Activated CD4-positive, alpha-beta T cell treated with anti-CD3 and anti-CD28 coated beads, Interleukin-2, amount 50 U/mL, for 48 hours (primary cell): ENCODE measurements around the gene LY6G6F.
"Not testable (repeated sequence)": the region's sequence is repeated elsewhere in the genome, so short reads cannot be mapped to it uniquely, and the experiment has no call there.

Experiments used
- DNase-seq, 2 experiments: peaks; one replicate each; pipeline ENCODE4 v3.0.0-alpha.2; 2020

LY6G6F gene

DNA sequence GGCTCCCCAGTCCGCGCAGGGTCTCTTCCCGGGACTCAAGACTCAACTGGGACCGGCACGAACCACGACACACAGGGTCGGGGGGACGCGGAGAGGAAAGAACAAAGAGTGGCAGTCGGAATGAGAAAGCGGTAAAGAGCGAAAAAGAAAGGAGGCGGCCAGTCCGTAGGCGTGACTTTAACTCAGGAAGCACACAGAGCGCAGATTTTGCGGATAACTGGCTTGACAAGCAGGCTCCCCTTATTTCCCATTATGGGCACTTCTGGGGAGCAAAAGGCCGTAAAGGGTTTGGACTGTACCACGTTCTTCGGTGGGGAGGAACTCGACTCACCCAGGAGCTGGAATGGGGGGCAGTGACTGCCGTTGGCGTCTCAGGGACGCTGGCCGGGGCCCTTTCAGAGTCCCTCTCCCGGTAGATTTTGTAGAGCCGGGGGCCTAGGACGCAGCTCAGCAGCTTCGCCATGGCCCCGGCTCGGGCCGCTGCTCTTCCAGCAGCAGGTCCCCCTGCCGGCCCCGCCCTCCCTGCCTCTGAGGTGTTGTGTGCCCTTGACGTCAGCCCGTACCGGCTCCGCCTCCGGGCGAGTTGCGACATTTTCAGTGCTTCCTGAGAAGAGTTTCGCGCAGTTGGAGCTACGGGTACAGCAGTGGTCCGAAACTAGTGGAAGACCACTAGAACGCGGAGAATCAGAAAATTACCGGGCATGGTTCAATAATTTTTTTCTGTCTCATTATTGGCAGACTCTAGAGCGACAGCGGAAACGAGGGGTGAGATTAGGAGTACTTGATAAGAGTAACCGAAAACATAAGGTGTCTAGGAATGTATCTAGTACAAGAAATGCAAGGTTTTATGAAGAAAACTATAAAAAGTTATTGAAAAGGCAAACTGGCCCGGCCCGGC lies 3.6 kb upstream of the LY6G6F start, which contains the start of gene ABHD16A:
TSS of gene ABHD16A (minus strand) at position 506 of the 898 bp plus-strand sequence. CDS start at position 463, 43 bp downstream.
- peak; percentile 98 to 99 for DNase-seq

DNA sequence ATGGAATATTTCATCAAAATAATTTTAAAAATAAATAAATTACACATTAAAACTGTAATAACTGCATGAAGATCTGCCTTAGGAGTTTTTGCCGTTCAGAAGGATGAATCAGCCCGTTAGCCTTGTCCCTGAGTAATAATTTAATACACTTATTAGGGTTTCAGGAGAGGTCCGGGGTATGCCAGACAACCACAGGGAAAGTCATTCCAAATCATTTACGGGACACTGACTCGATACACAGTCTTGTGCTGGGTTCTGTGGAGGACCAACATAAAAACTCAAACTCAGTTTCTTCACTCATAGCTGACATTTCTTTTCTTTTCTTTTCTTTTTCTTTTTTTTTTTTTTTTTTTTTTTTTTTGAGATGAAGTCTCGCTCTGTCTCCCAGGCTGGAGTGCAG lies 735 bp upstream of the LY6G6F start:
- no peak for DNase-seq

DNA sequence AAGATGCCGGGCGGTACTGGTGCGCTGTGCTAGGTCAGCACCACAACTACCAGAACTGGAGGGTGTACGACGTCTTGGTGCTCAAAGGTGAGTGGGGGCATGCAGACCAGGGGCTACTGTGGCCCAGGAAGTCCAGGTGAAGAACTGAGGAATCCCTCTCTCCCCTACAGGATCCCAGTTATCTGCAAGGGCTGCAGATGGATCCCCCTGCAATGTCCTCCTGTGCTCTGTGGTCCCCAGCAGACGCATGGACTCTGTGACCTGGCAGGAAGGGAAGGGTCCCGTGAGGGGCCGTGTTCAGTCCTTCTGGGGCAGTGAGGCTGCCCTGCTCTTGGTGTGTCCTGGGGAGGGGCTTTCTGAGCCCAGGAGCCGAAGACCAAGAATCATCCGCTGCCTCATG lies 1.0 kb downstream of the LY6G6F start:
- no peak for DNase-seq

DNA sequence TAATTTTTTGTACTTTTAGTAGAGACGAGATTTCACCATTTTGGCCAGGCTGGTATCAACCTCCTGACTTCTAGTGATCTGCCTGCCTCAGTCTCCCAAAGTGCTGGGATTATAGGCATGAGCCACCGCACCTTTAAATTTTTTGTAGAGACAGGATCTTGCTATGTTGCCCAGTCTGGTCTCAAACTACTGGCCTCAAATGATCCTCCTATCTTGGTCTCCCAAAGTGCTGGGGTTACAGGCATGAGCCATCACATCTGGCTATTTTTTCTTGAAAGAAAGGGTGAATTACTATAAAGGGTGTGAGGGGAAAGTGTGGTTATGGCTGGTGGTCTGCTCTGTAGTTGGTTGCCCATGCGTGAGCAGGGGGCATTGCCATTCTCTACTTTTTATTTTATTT lies 1.6 kb downstream of the LY6G6F start:
- no peak for DNase-seq

DNA sequence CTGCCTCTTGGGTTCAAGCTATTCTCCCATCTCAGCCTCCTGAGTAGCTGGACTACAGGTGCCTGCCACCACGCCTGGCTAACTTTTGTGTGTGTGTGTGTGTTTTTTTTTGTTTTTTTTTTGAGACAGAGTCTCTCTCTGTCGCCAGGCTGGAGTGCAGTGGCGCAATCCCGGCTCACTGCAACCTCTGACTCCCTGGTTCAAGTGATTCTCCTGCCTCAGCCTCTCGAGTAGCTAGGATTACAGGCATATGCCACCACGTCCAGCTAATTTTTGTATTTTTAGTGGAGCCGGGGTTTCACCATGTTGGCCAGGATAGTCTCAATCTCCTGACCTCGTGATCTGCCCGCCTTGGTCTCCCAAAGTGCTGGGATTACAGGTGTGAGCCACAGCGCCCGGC lies 2.5 kb downstream of the LY6G6F start:
- not testable (repeated sequence) for DNase-seq

DNA sequence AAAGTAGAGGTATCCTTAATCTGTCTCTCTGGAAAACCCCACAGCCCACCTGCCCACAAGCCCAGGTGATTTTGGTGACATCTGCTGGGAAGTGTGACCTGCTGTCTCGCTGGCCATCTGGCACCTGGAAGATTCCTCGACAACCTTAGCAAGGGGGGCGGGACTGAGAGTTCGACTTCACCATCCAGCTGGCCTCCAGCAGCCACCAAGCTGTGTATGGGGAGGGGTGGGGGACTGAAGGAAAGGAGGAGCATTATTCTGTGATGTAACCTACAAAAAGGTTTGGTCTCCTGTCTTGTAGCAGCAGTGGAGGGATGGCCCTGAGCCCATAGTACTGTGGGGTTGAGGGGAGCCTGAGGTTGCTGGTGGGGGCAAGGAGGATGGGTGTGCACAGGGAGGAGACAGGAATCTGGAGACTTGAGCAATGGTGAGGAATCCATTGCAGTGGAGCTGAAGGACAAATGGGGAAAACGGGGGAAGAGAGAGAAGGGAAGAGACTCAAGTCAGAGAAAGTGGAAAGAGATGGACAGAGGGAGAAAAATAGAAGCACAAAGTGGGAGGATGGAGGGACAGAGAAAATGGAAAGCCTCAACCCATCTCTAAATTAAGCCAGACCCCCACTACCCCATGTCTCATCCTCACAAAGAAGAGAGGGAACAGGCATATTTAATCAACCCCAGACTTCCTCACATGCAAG lies 4.0 kb downstream of the LY6G6F start:
- DNase-seq = no peak

DNA sequence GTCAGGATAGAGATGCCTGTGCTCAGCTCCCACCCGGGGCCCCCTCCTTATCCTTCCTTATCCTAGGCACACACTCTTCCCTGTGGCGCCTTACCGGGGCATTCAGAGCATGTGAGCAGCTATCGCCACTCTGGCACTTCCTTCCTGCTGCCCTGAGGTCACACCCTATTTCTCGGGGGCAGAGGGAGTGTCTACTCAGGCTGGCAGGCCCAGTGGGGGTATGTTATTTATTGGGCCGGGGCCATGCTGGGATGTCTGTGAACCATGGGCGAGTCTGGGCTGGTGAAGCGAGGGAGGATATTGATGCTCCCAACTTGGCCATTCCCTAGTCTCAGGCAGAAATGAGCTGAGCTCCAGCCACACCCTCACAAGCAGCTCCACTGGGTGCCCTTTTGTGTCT lies 4.6 kb downstream of the LY6G6F start:
- no peak for DNase-seq

DNA sequence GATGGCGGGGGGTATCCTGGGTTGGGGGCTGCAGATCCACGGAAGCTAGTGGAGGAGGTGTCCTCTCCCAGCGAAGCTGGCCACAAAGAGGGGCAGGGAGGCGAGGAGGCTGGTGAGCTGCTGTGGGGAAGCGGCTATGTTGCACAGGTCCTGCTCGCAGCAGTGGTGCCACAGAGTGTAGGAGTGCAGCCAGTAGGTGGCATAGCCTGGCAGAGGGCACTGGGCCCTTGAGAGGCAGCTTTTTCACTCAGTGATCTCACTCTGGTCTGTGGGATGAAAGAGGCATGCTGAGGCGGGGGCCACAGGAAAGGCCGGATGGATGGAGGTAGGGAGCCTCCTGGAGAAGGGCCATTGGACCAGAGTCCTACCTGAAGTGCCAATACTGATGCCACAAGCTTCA lies 5.6 kb downstream of the LY6G6F start:
- no peak for DNase-seq

DNA sequence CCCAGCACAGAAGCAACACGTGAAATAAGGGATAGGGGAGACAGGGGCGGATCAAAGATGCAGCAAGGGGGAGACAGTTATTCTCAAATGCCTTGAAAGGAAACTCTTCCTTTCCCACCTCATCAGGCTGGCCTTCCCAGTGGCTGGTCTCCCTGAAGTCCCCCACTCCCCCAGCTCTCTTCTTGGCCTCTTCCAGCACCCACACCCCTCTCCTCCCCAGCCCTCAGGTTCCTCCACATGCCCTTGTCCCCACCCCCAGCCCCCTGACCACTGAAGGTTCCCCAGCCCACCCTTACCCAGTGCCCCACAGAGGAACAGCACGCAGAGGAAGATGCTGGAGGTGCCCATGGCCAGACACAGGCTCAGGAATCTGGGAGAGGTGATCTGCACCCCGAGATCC lies 6.8 kb downstream of the LY6G6F start:
- no peak for DNase-seq

DNA sequence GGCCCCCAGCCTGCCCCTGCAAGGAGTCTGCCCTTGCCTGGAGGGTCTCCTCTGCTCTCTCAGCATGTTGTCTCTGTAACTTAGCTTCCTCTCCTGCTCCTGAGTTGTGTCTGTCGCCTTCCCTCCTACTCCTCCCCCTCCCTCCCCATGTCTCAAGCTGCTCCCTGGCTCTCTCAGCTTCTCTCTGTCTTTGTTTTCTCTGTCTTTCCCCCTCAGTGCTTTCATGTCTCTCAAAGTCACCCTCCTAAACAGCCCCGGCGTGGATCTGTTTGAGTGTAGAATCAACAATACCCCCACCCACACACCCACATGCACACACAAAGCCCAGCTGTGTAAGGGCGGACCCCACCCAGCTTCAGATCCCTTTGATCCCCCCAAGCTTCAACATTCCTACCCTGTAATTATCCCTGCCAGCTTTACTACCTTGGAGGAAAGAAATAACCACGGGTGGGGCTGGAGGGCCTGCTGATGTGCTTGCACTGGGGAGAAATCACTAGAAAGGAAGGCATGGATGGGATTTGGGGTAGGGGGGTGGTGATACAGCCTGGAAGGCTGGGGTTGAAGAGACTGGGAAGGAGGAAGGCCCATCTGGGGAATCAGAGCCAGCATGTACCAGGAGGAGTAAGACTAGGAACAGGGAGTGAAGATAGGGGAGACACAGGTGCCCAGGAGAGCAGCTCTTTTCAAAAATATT lies 7.5 kb downstream of the LY6G6F start:
- no peak for DNase-seq

DNA sequence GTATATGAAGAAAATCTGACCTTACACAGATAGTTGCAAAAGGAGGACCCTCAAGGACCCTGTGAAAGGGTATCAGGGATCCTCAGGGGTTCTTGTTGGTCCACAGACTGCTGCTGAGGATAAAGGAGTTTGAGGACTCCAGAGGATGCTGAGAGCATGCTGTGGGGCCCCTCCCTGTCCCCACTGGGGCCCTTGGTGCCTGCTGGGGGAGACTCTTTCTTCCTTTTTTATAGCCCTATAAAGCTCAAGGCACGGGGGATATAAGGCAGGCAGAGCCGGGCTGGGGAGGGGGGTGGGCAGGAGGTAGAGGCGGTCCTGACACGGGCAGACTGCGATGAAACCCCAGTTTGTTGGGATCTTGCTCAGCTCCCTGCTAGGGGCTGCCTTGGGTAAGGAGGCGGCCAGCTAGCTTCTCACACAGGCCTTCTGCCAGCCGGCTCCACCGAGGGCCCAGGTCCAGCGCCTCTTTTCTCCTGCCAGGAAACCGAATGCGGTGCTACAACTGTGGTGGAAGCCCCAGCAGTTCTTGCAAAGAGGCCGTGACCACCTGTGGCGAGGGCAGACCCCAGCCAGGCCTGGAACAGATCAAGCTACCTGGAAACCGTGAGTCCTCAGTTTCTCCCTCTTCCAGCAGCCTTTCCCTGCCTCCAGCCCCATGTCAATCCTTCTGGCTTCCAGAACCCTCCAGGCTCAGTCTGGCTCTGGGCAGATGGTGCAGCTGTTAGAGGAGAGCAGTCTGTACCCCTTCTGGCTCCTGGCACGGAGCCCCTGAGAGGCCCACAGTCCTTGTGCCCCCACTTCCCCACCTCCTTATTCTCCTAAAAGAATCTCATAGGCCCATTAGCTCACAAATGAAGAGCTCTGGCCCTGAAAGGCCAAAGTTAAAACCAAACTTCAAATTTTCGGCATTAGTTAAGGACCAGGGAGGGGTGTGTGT lies 8.6 kb downstream of the LY6G6F start, which contains the start of gene LY6G6D:
TSS of gene LY6G6D (plus strand) at position 327 of the 937 bp plus-strand sequence. CDS start at position 335, 8 bp downstream.
- no peak for DNase-seq

DNA sequence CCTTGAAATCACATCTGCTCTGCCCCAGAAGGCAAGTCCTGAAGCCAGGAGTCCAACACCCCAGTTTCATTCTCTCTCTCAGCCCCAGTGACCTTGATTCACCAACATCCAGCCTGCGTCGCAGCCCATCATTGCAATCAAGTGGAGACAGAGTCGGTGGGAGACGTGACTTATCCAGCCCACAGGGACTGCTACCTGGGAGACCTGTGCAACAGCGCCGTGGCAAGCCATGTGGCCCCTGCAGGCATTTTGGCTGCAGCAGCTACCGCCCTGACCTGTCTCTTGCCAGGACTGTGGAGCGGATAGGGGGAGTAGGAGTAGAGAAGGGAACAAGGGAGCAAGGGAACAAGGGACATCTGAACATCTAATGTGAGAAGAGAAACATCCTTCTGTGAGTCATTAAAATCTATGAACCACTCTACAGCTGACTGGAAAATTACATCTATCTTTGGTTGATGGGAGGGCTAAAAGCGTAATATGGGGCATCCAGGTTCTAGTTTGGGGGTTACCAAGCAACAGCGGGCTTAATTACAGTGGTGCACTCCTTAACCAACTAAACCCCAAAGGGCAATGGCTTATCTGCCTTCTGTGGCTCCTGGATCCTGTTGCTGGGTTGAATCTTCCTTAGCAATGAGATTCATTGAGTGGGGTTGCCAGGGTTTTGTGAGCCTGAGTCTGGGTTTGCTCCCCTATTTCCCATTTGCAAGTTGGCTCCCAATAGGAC lies 11.0 kb downstream of the LY6G6F start:
- DNase-seq = no peak

DNA sequence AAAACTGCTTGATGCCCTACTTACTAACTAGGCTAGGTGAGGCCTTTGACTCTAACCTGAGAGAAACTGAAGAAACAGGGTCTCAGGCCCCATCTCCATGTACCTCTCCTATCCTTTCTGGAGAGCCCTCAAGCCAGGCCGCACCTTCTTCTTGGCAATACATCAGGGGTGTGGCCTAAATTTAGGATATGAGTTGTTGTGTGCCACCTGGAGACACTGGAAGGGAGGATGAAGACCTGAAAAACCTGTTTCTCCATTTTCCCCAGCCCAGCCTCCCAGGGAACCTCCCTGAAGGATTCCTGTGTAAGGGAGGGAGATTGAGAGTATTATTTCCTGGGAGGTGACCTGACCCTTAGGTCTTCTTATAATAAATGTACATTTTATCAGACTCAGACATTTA lies 11.6 kb downstream of the LY6G6F start:
- DNase-seq = no peak

DNA sequence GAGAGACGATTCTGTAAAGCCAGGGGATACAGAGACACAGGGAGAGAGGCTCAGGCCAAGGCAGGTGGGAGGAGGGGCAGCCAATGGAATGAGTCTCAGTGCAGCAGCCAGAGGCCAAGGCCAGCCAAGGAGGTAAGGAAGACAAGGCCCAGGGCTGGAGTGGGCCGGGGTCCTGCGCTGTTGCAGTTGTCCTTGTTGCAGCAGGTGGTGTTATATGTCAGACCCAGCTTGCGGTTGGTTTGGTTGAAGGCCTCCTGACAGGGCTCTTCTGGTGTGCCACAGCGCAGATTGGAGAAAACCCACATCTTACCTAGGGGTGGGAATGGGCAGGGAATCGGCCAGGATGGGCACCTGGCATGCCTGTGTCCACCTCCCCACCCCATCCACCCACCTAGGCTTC lies 12.3 kb downstream of the LY6G6F start:
- no peak for DNase-seq

DNA sequence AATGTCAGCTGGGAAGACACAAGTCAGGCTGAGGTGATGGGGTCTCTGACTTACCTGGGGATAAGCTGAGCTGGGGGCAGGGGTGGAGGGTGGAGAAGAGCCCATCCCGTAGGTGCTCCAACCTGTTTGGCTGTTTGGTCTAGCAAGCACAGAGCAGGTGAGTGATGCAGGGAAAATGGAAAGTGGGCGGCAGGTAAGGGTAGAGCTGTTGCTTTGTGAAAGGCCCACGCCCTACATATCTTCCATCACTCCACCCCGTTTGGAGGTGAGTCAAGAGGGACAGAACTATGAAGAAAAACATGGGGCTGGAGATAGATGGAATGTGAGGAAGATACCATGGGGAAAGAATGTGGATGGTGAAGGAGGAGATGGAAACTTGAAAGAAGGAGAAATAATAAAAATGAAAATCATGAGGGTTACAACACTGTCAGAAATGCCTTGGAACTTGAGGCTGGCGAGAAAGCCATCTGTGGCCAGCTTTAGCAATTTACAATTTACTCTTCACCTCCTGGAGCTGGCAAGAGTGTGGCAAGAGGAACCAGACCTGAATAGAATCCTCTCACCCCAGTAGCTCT lies 13.6 kb downstream of the LY6G6F start:
- DNase-seq = no peak

DNA sequence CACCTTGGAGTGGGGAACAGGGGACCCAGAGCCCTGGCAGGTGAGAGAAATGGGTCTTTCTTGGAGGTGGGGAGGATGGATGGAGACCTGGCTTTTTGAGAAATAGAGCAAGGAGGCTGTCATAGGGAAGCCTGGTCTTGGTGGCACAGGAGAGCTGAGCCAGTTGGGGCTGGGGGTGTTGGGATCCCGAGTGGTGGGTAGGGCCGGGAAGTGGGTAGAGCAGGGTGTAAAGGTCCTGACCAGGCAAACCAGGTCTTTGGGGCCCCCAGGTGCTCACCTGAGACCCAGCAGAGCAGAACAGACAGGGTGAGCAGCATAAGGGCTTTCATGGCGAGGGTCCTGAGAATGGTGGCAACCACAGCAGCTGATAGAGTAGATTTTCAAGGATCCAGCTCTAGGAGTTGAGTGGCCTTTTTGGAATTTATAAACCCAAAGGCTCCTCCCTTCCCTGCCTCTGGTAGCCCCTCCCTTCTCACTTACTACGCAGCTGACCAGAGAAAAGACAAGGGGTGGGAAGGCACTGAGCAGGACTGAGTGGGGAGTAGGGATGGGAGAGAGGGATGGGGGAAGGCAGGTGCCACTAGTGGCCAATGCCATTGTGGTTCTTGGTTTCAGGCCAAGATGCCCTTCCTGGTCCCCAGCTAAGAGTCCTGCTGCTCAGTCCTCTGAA lies 14.8 kb downstream of the LY6G6F start, which contains the start of gene LY6G6C:
TSS of gene LY6G6C (minus strand) at position 396 of the 670 bp plus-strand sequence. CDS start at position 329, 67 bp downstream.
- no peak for DNase-seq

DNA sequence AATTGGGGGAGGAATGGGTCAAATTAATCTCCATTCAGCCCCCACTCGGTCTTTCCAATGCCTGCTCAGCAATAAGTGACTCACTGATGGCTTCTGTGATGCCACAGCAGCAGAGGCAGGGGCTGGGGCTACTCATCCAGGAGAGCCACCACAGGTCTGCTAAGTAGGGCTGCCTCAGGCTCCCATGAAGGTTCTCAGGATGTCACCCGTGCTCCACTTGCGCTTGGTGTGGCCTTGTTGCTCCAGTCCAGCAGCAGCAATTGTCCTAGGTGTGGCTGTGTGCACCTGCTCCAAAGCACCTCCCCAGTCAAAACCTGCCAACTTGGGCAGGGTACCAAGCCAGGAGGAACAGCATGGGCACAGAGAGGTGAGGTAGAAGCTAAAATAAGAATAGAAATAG lies 15.5 kb downstream of the LY6G6F start:
- no peak for DNase-seq

DNA sequence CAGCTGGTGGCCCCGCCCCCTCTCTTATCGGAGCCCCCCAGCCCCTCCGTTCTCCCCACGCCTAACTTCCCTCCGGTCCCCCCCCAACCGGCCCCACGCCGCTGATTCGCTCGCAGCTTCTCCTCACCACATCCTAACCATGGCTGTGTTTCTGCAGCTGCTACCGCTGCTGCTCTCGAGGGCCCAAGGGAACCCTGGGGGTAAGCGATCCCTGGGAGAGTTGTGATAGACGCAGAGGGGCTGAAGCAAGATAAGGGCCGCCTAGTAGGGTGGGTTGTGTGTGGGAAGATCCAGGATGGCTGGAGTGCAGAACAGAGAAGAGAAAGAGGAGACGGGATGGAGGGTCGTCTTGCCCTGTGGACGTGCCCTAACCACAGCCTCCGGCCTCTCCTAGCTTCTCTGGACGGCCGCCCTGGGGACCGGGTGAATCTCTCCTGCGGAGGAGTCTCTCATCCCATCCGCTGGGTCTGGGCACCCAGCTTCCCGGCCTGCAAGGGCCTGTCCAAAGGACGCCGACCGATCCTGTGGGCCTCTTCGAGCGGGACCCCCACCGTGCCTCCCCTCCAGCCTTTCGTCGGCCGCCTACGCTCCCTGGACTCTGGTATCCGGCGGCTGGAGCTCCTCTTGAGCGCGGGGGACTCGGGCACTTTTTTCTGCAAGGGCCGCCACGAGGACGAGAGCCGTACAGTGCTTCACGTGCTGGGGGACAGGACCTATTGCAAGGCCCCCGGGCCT lies 16.7 kb downstream of the LY6G6F start, which contains the start of gene MPIG6B:
TSS of gene MPIG6B (plus strand) at position 129 of the 735 bp plus-strand sequence. CDS start at position 140, 11 bp downstream.
- DNase-seq = no peak

DNA sequence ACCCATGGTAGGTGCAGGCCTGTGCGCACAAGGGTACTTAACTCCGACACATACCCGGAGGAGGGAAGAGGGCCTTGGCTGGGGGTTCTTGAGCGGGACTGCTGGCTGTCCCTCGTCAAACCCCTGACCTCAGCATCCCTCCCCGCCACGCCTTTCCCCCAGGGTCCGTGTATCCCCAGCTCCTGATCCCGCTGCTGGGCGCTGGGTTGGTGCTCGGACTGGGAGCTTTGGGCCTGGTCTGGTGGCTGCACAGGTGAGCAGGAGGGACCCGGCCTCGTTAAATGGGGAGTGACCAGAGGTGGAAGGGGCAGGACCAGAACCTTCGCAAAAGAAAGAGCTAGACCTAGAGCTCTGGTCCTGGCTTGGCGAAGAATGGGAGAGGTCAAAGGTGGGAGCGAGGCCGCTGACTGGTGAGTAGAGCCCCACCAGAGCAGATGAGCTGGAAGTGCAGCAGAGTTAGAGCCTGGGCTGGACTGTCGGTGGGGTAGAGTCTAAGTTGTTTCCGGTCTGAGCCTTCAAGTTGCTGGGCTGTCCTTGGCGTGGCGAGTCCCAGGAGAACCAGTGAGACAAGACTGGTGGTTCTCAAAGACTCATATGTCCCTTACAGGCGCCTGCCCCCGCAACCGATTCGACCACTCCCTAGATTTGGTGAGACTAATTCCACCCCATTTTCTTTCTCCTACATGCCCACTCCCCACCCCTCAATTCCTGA lies 17.5 kb downstream of the LY6G6F start:
- DNase-seq = no peak
